ENCODE results near the gene VWA8.
"Not testable (repeated sequence)": the region's sequence is repeated elsewhere in the genome, so short reads cannot be mapped to it uniquely, and the experiment has no call there.

The VWA8 gene

GRCh38 chr13:41966671-41967070, 5.8 kb upstream of the VWA8 start:
- DNase-seq (ENCODE audit: low read depth in 2 of 2): no peak

- DNase-seq (ENCODE audit: low read depth in 2 of 2): no peak
Observed at GRCh38 chr13:41962994-41963393, 2.1 kb upstream of the VWA8 start.

GRCh38 chr13:41961466-41961760, 504 bp upstream of the VWA8 start:
- DNase-seq (ENCODE audit: low read depth in 2 of 2): no peak

DNA sequence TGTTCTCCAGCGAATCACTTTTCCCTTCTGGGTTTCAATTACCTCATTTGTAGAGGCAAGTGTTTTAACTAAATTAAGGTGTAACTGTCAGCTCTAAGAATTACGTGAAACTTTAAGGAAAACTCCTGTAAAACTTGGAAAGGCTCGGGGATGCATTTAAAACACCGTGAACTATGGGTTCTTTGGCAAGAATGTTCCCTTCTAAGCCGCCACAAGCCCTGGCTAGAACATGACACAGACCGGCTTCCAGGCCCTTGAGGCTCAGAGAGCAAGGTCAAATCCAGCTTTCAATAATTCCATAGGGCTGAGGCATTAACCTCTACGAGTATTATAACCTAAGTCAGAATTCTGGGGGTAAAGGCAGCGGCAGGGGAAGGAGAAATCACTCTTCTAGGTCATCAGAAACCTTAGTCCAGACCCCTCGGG, 685 bp downstream of the VWA8 start:
- no peak for DNase-seq (ENCODE audit: low read depth in 2 of 2)

DNA sequence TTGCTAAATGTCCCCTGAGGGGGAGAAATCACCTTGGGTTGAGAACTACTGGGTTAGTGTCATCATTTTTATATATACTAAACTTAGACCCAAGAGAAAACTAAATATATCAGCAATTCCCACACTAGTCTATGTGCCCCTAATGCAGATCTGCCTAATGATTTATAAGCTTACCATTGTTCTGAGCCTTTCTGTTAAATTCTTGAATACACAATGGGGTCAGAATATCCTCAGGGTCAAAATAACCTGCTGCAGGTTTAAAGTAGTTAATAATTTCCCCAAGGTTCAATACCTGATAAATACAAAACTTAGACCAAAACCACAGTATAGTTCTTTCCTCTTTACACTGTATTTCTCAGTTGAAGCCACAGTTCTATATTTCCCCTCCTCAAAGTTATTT, 4.6 kb downstream of the VWA8 start:
- no peak for DNase-seq (ENCODE audit: low read depth in 2 of 2)

GRCh38 chr13:41955605-41956004, 5.3 kb downstream of the VWA8 start:
- no peak for DNase-seq (ENCODE audit: low read depth in 2 of 2)

GRCh38 chr13:41954226-41954625, 6.7 kb downstream of the VWA8 start:
- no peak for DNase-seq (ENCODE audit: low read depth in 2 of 2)

GRCh38 chr13:41952749-41953148, 8.2 kb downstream of the VWA8 start:
- DNase-seq (ENCODE audit: low read depth in 2 of 2): no peak

DNA sequence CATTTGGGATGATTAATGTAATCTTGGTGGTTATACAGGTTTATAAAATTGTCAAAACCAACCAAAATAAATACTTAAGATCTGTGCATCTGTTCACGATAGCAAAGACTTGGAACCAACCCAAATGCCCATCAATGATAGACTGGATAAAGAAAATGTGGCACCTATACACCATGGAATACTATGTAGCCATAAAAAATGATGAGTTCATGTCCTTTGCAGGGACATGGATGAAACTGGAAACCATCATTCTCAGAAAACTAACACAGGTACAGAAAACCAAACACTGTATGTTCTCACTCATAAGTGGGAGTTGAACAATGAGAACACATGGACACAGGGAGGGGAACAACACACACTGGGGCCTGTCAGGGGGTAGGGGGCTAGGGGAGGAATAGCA, 11.8 kb downstream of the VWA8 start:
- not testable (repeated sequence) for DNase-seq (ENCODE audit: low read depth in 2 of 2)

- no peak for DNase-seq (ENCODE audit: low read depth in 2 of 2)
Observed at GRCh38 chr13:41945926-41946325, 15.0 kb downstream of the VWA8 start.

DNA sequence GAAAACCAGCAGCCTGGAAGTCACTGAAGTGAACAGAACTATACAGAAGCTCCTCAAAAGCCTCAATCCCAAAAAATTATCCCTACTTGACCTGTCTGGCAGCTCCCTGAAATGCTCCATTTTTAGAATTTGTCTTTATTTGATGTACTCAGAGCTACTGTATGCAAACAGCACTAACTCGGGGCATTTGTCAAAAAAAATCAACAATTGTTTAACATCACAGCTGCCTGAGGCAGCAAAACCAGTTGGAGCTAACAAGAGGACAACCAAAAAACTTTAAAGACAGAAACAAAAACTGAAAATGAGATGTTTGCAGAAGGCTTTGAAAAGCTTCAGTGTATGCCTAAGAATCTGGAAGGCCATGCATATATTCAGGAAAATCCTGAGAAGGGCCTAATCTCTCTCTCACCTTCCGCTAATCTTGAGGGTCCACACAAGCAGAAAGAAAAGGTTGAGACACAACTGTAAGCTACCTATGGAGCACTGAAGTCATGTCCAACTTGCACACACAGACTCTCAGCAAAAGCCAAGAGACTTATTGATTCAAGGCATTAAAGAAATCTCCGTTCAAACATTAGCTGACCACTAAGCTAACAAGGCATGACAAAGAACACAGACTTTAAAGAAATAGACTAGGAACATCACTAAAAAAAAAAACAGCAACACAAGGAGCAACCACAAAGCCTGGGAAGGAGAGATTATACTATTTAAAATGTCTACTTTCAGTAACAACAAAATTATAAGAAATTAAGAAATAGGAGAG, 16.1 kb downstream of the VWA8 start:
- no peak for DNase-seq (ENCODE audit: low read depth in 2 of 2)

- no peak for DNase-seq (ENCODE audit: low read depth in 2 of 2)
Observed at GRCh38 chr13:41944229-41944628, 16.7 kb downstream of the VWA8 start.

GRCh38 chr13:41942462-41943094, 18.3 kb downstream of the VWA8 start:
- DNase-seq (ENCODE audit: low read depth in 2 of 2): no peak

DNA sequence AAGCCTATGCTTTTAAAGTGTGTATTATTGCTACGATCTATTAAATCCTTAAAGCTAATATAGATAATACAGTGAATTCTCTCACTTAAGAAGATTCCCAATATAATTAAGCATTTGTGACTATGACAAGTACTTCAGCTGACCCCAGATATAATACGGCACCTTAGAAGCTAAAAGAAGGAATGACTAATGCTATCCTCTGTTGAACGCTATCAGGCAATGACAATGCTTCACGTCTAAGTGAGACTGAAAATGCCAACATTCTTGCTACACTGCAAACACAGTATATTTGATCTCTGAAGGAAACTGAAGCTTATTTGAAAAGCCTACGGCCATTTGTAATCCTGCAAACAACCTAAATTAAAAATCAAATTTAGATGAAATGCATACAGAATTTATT, 19.7 kb downstream of the VWA8 start:
- no peak for DNase-seq (ENCODE audit: low read depth in 2 of 2)

DNA sequence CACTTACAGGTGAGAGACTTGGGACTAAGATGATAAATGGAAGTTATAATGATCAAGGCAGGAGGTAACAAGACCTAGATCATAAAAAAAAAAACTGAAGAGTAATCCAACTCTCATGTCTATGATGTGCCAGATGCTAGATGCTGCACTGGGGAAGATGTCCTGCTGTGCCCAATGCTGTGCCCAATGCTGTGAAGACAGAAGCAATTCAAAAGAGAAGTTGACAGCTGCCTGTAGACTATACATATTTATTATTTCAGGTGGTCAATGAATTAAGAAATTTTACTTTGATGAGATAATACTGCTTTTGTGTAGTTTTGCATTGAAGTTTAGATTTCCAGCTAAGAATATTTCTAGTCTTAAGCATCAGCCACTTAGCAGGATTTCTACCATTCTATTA, 21.5 kb downstream of the VWA8 start:
- no peak for DNase-seq (ENCODE audit: low read depth in 2 of 2)

- no peak for DNase-seq (ENCODE audit: low read depth in 2 of 2)
Observed at GRCh38 chr13:41938918-41939317, 22.0 kb downstream of the VWA8 start.

DNA sequence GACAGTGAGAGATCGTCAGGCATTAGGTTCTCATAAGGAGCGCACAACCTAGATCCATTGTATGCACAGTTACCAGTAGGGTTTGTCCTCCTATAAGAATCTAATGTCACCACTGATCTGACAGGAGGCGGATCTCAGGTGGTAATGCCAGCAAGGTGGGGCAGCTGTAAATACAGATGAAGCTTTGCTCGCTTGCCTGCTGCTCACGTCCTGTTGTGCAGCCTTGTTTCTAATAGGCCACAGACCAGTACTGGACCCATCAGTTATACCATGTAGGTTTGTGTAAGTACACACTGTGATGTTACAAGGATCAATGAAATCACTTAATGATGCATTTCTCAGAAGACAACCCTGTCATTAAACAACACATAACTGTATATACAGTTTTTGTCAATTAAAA, 23.5 kb downstream of the VWA8 start:
- DNase-seq (ENCODE audit: low read depth in 2 of 2): no peak

DNA sequence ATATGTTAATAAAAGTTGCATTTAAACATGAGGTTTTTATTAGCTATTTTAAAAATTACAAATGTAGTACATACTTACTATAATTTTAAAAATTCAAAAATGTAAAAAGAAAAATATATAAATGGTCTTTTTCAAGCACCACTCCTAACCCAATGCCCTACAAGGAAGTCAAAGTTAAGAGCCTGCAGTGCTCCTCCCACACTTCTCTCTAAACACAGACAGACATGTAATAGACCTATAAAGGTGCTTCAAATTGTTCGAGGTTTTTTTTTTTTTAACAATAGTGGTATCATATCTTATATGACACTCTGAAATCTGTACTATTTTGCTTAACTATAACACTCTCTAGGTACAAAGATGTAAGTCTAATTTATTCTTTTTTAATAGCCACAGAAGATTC, 25.4 kb downstream of the VWA8 start:
- DNase-seq (ENCODE audit: low read depth in 2 of 2): no peak

GRCh38 chr13:41934994-41935393, 25.9 kb downstream of the VWA8 start:
- no peak for DNase-seq (ENCODE audit: low read depth in 2 of 2)

GRCh38 chr13:41934120-41934519, 26.8 kb downstream of the VWA8 start:
- DNase-seq (ENCODE audit: low read depth in 2 of 2): no peak

- no peak for DNase-seq (ENCODE audit: low read depth in 2 of 2)
Observed at GRCh38 chr13:41931337-41931736, 29.6 kb downstream of the VWA8 start.

GRCh38 chr13:41930154-41930553, 30.8 kb downstream of the VWA8 start:
- DNase-seq (ENCODE audit: low read depth in 2 of 2): no peak

DNA sequence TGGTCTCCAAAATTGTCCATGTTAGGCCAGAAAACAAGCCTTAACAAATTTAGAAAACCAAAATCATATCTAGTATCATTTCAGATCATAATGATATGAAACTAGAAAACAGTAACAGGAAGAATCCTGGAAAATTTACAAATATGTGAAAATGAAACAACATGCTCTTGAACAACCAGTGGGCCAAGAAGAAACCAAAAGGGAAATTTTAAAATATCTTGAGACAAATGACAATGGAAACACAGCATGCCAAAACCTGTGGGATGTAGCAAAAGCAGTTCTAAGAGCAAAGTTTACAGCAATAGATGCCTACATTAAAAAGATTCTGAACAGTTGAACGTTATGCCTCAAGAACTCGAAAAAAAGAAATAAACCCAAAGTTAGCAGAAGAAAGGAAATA, 32.6 kb downstream of the VWA8 start:
- DNase-seq (ENCODE audit: low read depth in 2 of 2): no peak

GRCh38 chr13:41925014-41925413, 35.9 kb downstream of the VWA8 start:
- no peak for DNase-seq (ENCODE audit: low read depth in 2 of 2)

All from stimulated activated CD4-positive, alpha-beta T cell treated with anti-CD3 and anti-CD28 coated beads, Interleukin-12 subunit alpha, Interleukin-12 subunit beta, amount 100 ng/mL, for 24 hours (primary cell).